ENCODE results near the gene ZNF506. TPM values are rescaled to one million over a fixed set of nuclear protein-coding genes. Genes with fewer than 3 reads are reported as not detected.
"Not testable (repeated sequence)": the region's sequence is repeated elsewhere in the genome, so short reads cannot be mapped to it uniquely, and the experiment has no call there.

ZNF506 gene
- total RNA-seq, 1 donor from 2014 or later: 10.0 TPM

DNA sequence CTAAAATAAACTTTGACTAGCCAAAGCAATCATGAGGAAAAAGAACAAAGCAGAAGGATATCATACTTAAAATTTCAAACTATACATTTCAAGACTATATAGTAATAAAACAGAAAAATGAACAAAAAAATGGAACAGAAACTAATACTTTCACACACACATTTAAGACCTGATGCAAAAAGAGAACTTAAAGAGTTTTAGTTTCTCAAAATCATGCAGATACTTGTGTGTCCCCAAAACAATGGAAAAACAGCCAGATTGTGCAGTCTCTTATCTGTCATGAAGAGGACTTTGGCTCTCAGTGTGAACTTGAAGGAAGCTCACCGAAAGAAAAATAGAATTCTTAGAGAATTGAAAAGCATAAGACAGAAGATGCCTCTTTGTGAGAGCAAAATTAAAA, 16.1 kb downstream of the ZNF506 start:
- Histone ChIP-seq H3K4me1 (peaks cover 20% of the 10 kb centered on the region), H3K9me3 (replicated peaks) (no peaks in the 10 kb centered on the region), H3K27ac (replicated peaks) (no peak overlapping the region), H3K36me3 (peaks cover 39% of the 10 kb centered on the region), H3K4me3 (no peak overlapping the region), H3K27me3 (ENCODE audit: low read depth) (no peaks in the 10 kb centered on the region)
- intact Hi-C loops (cut with micrococcal nuclease): no loop called here
- TF ChIP-seq, protein P1, sequence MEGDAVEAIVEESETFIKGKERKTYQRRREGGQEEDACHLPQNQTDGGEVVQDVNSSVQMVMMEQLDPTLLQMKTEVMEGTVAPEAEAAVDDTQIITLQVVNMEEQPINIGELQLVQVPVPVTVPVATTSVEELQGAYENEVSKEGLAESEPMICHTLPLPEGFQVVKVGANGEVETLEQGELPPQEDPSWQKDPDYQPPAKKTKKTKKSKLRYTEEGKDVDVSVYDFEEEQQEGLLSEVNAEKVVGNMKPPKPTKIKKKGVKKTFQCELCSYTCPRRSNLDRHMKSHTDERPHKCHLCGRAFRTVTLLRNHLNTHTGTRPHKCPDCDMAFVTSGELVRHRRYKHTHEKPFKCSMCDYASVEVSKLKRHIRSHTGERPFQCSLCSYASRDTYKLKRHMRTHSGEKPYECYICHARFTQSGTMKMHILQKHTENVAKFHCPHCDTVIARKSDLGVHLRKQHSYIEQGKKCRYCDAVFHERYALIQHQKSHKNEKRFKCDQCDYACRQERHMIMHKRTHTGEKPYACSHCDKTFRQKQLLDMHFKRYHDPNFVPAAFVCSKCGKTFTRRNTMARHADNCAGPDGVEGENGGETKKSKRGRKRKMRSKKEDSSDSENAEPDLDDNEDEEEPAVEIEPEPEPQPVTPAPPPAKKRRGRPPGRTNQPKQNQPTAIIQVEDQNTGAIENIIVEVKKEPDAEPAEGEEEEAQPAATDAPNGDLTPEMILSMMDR (IDR thresholded peaks at IDR 0.05; ENCODE audit: borderline replicate concordance): no peak
- no peak for DNase-seq

GRCh38 chr19:19788015-19788414, 33.5 kb downstream of the ZNF506 start:
- no peak for DNase-seq
- H3K27me3 ChIP-seq (ENCODE audit: low read depth): no peaks in the 10 kb centered on the region
- intact Hi-C loops (cut with micrococcal nuclease): no loop called here
- H3K36me3 ChIP-seq: peaks cover 70% of the 10 kb centered on the region
- no peaks in the 10 kb centered on the region for H3K4me1 ChIP-seq
- TF ChIP-seq, protein P1 (IDR thresholded peaks at IDR 0.05; ENCODE audit: borderline replicate concordance): no peak
- no peak overlapping the region for H3K4me3 ChIP-seq
- H3K27ac ChIP-seq (replicated peaks): no peak overlapping the region
- H3K9me3 ChIP-seq (replicated peaks): no peaks in the 10 kb centered on the region

GRCh38 chr19:19785476-19785875, 36.1 kb downstream of the ZNF506 start:
- H3K27me3 ChIP-seq (ENCODE audit: low read depth); DNase-seq; intact Hi-C loops (cut with micrococcal nuclease); H3K27ac ChIP-seq (replicated peaks); H3K4me3 ChIP-seq; H3K9me3 ChIP-seq (replicated peaks): not testable (repeated sequence)
- Histone ChIP-seq H3K36me3 (peaks cover 45% of the 10 kb centered on the region), H3K4me1 (peaks cover 10% of the 10 kb centered on the region)

GRCh38 chr19:19782783-19783182, 38.8 kb downstream of the ZNF506 start:
- intact Hi-C loops (cut with micrococcal nuclease): no loop called here

GRCh38 chr19:19781791-19782190, 39.8 kb downstream of the ZNF506 start:
- H3K27ac ChIP-seq (replicated peaks); H3K27me3 ChIP-seq (ENCODE audit: low read depth); H3K4me3 ChIP-seq; DNase-seq; H3K9me3 ChIP-seq (replicated peaks); H3K36me3 ChIP-seq; intact Hi-C loops (cut with micrococcal nuclease): not testable (repeated sequence)
- H3K4me1 ChIP-seq: peaks cover 20% of the 10 kb centered on the region

More at GRCh38 chr19:19782783-19783182, 38.8 kb downstream of the ZNF506 start:
- H3K4me1 ChIP-seq: peaks cover 10% of the 10 kb centered on the region
- TF ChIP-seq, protein P1 (IDR thresholded peaks at IDR 0.05; ENCODE audit: borderline replicate concordance): no peak
- H3K36me3 ChIP-seq: peaks cover 19% of the 10 kb centered on the region
- no peaks in the 10 kb centered on the region for H3K9me3 ChIP-seq (replicated peaks)
- H3K27me3 ChIP-seq (ENCODE audit: low read depth): no peaks in the 10 kb centered on the region
- no peak overlapping the region for H3K27ac ChIP-seq (replicated peaks)
- DNase-seq: no peak
- no peak overlapping the region for H3K4me3 ChIP-seq

- no peaks in the 10 kb centered on the region for H3K27me3 ChIP-seq (ENCODE audit: low read depth)
- TF ChIP-seq, protein P1 (IDR thresholded peaks at IDR 0.05; ENCODE audit: borderline replicate concordance): no peak
- H3K9me3 ChIP-seq (replicated peaks): no peaks in the 10 kb centered on the region
- DNase-seq: no peak
- peaks cover 33% of the 10 kb centered on the region for H3K4me1 ChIP-seq
- no peak overlapping the region for H3K27ac ChIP-seq (replicated peaks)
- intact Hi-C loops (cut with micrococcal nuclease): no loop called here
- no peak overlapping the region for H3K4me3 ChIP-seq
- no peaks in the 10 kb centered on the region for H3K36me3 ChIP-seq
Observed at GRCh38 chr19:19778666-19779065, 42.9 kb downstream of the ZNF506 start.

DNA sequence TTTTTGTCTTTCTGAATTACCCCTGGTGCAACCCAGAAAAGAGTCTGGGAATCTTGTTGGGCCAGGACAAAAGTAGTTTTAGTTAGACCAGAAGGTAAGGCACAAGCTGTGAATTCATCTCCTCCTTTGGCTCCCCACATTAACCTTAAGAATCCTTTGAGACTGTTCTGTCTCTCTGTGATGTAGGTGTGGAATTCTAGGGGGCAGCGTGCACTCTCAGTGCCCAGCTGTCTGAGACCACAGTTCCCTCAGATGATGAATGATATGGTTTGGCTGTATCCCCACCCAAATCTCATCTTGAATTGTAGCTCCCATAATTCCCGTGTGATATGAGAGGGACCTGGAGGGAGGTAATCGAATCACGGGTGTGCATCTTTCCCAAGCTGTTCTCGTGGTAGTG, 43.9 kb downstream of the ZNF506 start:
- no peak for DNase-seq
- no peaks in the 10 kb centered on the region for H3K9me3 ChIP-seq (replicated peaks)
- TF ChIP-seq, protein P1 (IDR thresholded peaks at IDR 0.05; ENCODE audit: borderline replicate concordance): no peak
- H3K4me1 ChIP-seq: peaks cover 32% of the 10 kb centered on the region
- H3K27me3 ChIP-seq (ENCODE audit: low read depth): no peaks in the 10 kb centered on the region
- intact Hi-C loops (cut with micrococcal nuclease): no loop called here
- H3K27ac ChIP-seq (replicated peaks): no peak overlapping the region
- no peak overlapping the region for H3K4me3 ChIP-seq
- H3K36me3 ChIP-seq: no peaks in the 10 kb centered on the region
